LNCaP clone FGC (cell line): ENCODE measurements around the gene CHD2.
"Not testable (repeated sequence)": the region's sequence is repeated elsewhere in the genome, so short reads cannot be mapped to it uniquely, and the experiment has no call there.

ENCODE experiments used
- DNase-seq: peaks from one replicate; pipeline ENCODE4 v3.0.0-alpha.2; 2011; ENCODE audit warnings: low read depth
- H3K4me3 ChIP-seq: 2 replicates; pipeline ENCODE4 v1.5.1; 2011; ENCODE audit warnings: mild to moderate bottlenecking, low read depth, low read length, control low read depth
- TF ChIP-seq, protein P1 (sequence below): IDR thresholded peaks from 2 replicates; pipeline ENCODE4 v1.5.1; 2012; ENCODE audit warnings: mild to moderate bottlenecking; ENCODE audit not compliant: control insufficient read depth, insufficient read depth; ENCODE audit errors: extremely low read depth

The CHD2 gene

GRCh38 chr15:92899948-92900730 lies at the start of gene CHD2:
TSS of gene CHD2 (plus strand) at chr15:92900324. CDS start at chr15:92901238, 914 bp downstream.
- peak within 1 kb of the TSS; percentile 61 for H3K4me3 ChIP-seq
- TF ChIP-seq, protein P1, sequence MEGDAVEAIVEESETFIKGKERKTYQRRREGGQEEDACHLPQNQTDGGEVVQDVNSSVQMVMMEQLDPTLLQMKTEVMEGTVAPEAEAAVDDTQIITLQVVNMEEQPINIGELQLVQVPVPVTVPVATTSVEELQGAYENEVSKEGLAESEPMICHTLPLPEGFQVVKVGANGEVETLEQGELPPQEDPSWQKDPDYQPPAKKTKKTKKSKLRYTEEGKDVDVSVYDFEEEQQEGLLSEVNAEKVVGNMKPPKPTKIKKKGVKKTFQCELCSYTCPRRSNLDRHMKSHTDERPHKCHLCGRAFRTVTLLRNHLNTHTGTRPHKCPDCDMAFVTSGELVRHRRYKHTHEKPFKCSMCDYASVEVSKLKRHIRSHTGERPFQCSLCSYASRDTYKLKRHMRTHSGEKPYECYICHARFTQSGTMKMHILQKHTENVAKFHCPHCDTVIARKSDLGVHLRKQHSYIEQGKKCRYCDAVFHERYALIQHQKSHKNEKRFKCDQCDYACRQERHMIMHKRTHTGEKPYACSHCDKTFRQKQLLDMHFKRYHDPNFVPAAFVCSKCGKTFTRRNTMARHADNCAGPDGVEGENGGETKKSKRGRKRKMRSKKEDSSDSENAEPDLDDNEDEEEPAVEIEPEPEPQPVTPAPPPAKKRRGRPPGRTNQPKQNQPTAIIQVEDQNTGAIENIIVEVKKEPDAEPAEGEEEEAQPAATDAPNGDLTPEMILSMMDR, result no peak
- peak; percentile 79 for DNase-seq

- TF ChIP-seq, protein P1, result no peak
- H3K4me3 ChIP-seq, result no peak overlapping the region
- no peak for DNase-seq
Measured at GRCh38 chr15:92853222-92853621, 46.9 kb upstream of the CHD2 start.

DNA sequence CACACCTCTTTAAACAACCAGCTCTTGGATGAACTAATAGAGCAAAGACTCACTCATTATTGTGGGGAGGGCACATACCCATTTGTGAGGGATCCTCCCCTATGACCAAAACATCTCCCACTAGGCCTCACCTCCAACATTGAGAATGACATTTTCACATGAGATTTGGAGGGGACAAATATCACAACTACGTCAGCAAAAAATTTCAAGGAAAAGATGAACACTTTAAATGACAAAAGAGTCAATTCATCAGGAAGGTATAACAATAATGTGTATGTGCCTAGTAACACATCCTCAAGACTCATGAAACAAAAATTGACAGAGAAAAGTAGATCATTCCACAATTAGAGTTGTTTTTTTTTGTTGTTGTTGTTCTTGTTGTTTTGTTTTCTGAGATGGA lies 38.4 kb upstream of the CHD2 start:
- no peak overlapping the region for H3K4me3 ChIP-seq
- no peak for DNase-seq
- TF ChIP-seq, protein P1, result no peak

DNA sequence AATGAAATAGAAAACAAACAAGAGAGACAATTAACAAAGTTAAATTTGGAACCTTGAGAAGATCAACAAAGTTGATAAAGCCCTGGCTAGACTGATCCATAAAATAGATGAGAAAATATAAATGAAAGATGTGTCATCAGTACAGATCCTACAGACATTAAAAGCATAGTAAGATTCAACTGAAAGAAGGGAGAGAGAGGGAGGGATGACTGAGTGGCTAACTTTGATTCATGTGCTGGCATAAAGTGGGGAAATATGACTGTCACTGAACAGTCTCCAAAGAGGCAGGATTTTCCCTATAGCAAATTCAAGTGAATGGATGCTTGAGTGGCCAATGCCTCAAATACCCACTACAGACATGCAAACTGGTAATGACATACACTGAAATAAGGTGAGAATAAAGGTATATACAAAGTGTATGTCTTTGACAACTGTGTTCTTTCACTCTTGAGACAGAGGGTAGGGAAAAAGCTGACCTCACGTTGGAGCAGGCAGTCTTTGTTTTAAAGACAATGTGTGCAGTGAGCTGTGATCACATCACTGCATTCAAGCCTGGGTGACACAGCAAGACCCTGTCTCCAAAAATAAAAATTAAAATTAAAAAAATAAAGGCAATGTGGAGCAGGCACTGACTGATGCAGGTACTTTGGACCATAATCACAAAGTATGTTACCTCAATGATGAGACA lies 35.9 kb upstream of the CHD2 start:
- no peak for DNase-seq
- H3K4me3 ChIP-seq, result no peak overlapping the region
- TF ChIP-seq, protein P1, result no peak

- no peak overlapping the region for H3K4me3 ChIP-seq
- no peak for DNase-seq
- TF ChIP-seq, protein P1, result no peak
Measured at GRCh38 chr15:92869263-92869940, 30.7 kb upstream of the CHD2 start.

- H3K4me3 ChIP-seq, result no peak overlapping the region
- TF ChIP-seq, protein P1, result no peak
- DNase-seq, result no peak
Measured at GRCh38 chr15:92870010-92870591, 30.0 kb upstream of the CHD2 start.

GRCh38 chr15:92872967-92873366 lies 27.2 kb upstream of the CHD2 start:
- DNase-seq, H3K4me3 ChIP-seq: not testable (repeated sequence)
